ENCODE results near the gene SEC14L1. TPM values are rescaled to one million over a fixed set of nuclear protein-coding genes. Genes with fewer than 3 reads are reported as not detected.

SEC14L1 gene
- total RNA-seq, 2 experiments from 2014 or later = 68.1 to 68.5 TPM

- H3K4me3 Mint-ChIP-seq = no peak overlapping the region
- H3K36me3 Mint-ChIP-seq = peaks cover 3% of the 10 kb centered on the region
- peaks cover 9% of the 10 kb centered on the region for H3K4me1 Mint-ChIP-seq (ENCODE audit: low read depth)
- no peaks in the 10 kb centered on the region for H3K27me3 Mint-ChIP-seq
- no peak overlapping the region for H3K27ac Mint-ChIP-seq
- peaks cover 7% of the 10 kb centered on the region for H3K9me3 Mint-ChIP-seq
- no peak for DNase-seq
- ChIA-PET CTCF (no interaction called here), POLR2A (no interaction called here)
- intact Hi-C loops (cut with micrococcal nuclease) = no loop called here
Observed at GRCh38 chr17:77229786-77230435, 89.1 kb downstream of the SEC14L1 start.

GRCh38 chr17:77230436-77230830 is 89.7 kb downstream of the SEC14L1 start:
- H3K27ac Mint-ChIP-seq = no peak overlapping the region
- H3K27me3 Mint-ChIP-seq = no peaks in the 10 kb centered on the region
- no peak for DNase-seq
- CTCF ChIA-PET = no interaction called here
- no peak overlapping the region for H3K4me3 Mint-ChIP-seq
- peaks cover 2% of the 10 kb centered on the region for H3K9me3 Mint-ChIP-seq
- H3K4me1 Mint-ChIP-seq (ENCODE audit: low read depth) = peaks cover 14% of the 10 kb centered on the region
- no peaks in the 10 kb centered on the region for H3K36me3 Mint-ChIP-seq
- POLR2A ChIA-PET = no interaction called here
- intact Hi-C loops (cut with micrococcal nuclease) = no loop called here

GRCh38 chr17:77231076-77231871 is 90.5 kb downstream of the SEC14L1 start:
- Mint-ChIP-seq H3K27ac (no peak overlapping the region), H3K4me1 (ENCODE audit: low read depth) (peaks cover 16% of the 10 kb centered on the region), H3K9me3 (no peaks in the 10 kb centered on the region), H3K27me3 (no peaks in the 10 kb centered on the region), H3K4me3 (no peak overlapping the region), H3K36me3 (no peaks in the 10 kb centered on the region)
- CTCF ChIA-PET = no interaction called here
- intact Hi-C loops (cut with micrococcal nuclease) = no loop called here
- POLR2A ChIA-PET = no interaction called here
- no peak for DNase-seq

GRCh38 chr17:77233127-77233526 is 92.4 kb downstream of the SEC14L1 start:
- no peaks in the 10 kb centered on the region for H3K27me3 Mint-ChIP-seq
- POLR2A ChIA-PET = no interaction called here
- H3K27ac Mint-ChIP-seq = no peak overlapping the region
- H3K4me3 Mint-ChIP-seq = no peak overlapping the region
- H3K36me3 Mint-ChIP-seq = no peaks in the 10 kb centered on the region
- intact Hi-C loops (cut with micrococcal nuclease) = no loop called here
- DNase-seq = no peak
- H3K4me1 Mint-ChIP-seq (ENCODE audit: low read depth) = peaks cover 19% of the 10 kb centered on the region
- H3K9me3 Mint-ChIP-seq = peaks cover 3% of the 10 kb centered on the region
- CTCF ChIA-PET = no interaction called here

GRCh38 chr17:77233635-77234334 is 93.0 kb downstream of the SEC14L1 start:
- intact Hi-C loops (cut with micrococcal nuclease) = no loop called here
- peak overlapping the region; percentile 39 for H3K27ac Mint-ChIP-seq

GRCh38 chr17:77234695-77235094 is 93.9 kb downstream of the SEC14L1 start:
- ChIA-PET POLR2A (interaction anchor here (0.7 to 2.5 kb wide), 3 partner anchors 95 to 146 kb away, joined by 3 to 13 read pairs (median 3); partner anchors contain the start of gene SEC14L1), CTCF (interaction anchor here (1.1 to 3.0 kb wide), 3 partner anchors 146 to 367 kb away, joined by 4 to 15 read pairs (median 8); partner anchors contain the start of gene MGAT5B)
- H3K27me3 Mint-ChIP-seq = no peaks in the 10 kb centered on the region
- H3K4me1 Mint-ChIP-seq (ENCODE audit: low read depth) = peaks cover 19% of the 10 kb centered on the region
- no peak for DNase-seq
- no peaks in the 10 kb centered on the region for H3K36me3 Mint-ChIP-seq
- intact Hi-C loops (cut with micrococcal nuclease) = loop anchor here (1.0 kb wide), 1 partner anchor 94 kb away; the partner anchor contains the start of gene SEC14L1
- peaks cover 3% of the 10 kb centered on the region for H3K9me3 Mint-ChIP-seq
- peak overlapping the region; percentile 59 for H3K4me3 Mint-ChIP-seq
- H3K27ac Mint-ChIP-seq = peak overlapping the region; percentile 56

More at GRCh38 chr17:77233635-77234334, 93.0 kb downstream of the SEC14L1 start:
- peak; percentile 77 for DNase-seq
- POLR2A ChIA-PET = interaction anchor here (1.0 to 2.5 kb wide), 2 partner anchors 94 to 146 kb away, joined by 3 to 13 read pairs; partner anchors contain the start of gene SEC14L1
- no peaks in the 10 kb centered on the region for H3K27me3 Mint-ChIP-seq
- CTCF ChIA-PET = interaction anchor here (2.4 to 3.0 kb wide), 2 partner anchors 145 to 147 kb away, joined by 8 to 15 read pairs; no protein-coding TSS in a partner anchor
- no peaks in the 10 kb centered on the region for H3K36me3 Mint-ChIP-seq
- H3K4me1 Mint-ChIP-seq (ENCODE audit: low read depth) = peaks cover 19% of the 10 kb centered on the region
- H3K9me3 Mint-ChIP-seq = peaks cover 3% of the 10 kb centered on the region
- no peak overlapping the region for H3K4me3 Mint-ChIP-seq

GRCh38 chr17:77235370-77235941 is 94.7 kb downstream of the SEC14L1 start:
- peaks cover 3% of the 10 kb centered on the region for H3K9me3 Mint-ChIP-seq
- peak overlapping the region; percentile 59 for H3K4me3 Mint-ChIP-seq
- peak overlapping the region; percentile 66 for H3K27ac Mint-ChIP-seq
- peaks cover 19% of the 10 kb centered on the region for H3K4me1 Mint-ChIP-seq (ENCODE audit: low read depth)
- H3K36me3 Mint-ChIP-seq = no peaks in the 10 kb centered on the region
- ChIA-PET POLR2A (interaction anchor here (0.7 to 2.5 kb wide), 3 partner anchors 95 to 147 kb away, joined by 3 to 13 read pairs (median 4); partner anchors contain the start of gene SEC14L1), CTCF (interaction anchor here (0.7 to 3.0 kb wide), 7 partner anchors 107 to 367 kb away, joined by 3 to 15 read pairs (median 3); partner anchors contain the start of gene MGAT5B)
- peak; percentile 66 for DNase-seq
- no peaks in the 10 kb centered on the region for H3K27me3 Mint-ChIP-seq
- intact Hi-C loops (cut with micrococcal nuclease) = loop anchor here (1.0 kb wide), 1 partner anchor 95 kb away; the partner anchor contains the start of gene SEC14L1

- Mint-ChIP-seq H3K4me3 (no peak overlapping the region), H3K36me3 (no peaks in the 10 kb centered on the region), H3K27me3 (no peaks in the 10 kb centered on the region), H3K9me3 (peaks cover 3% of the 10 kb centered on the region), H3K4me1 (ENCODE audit: low read depth) (peaks cover 19% of the 10 kb centered on the region), H3K27ac (no peak overlapping the region)
- intact Hi-C loops (cut with micrococcal nuclease) = no loop called here
- ChIA-PET POLR2A (no interaction called here), CTCF (no interaction called here)
- no peak for DNase-seq
Observed at GRCh38 chr17:77237232-77238008, 96.7 kb downstream of the SEC14L1 start.

- H3K27me3 Mint-ChIP-seq = peaks cover under 1% of the 10 kb centered on the region
- DNase-seq = no peak
- peaks cover 3% of the 10 kb centered on the region for H3K9me3 Mint-ChIP-seq
- H3K27ac Mint-ChIP-seq = no peak overlapping the region
- ChIA-PET POLR2A (no interaction called here), CTCF (interaction anchor here (4.5 kb wide), 1 partner anchor 153 kb away, joined by 18 read pairs; no protein-coding TSS in a partner anchor)
- no peaks in the 10 kb centered on the region for H3K36me3 Mint-ChIP-seq
- H3K4me1 Mint-ChIP-seq (ENCODE audit: low read depth) = peaks cover 7% of the 10 kb centered on the region
- intact Hi-C loops (cut with micrococcal nuclease) = no loop called here
- no peak overlapping the region for H3K4me3 Mint-ChIP-seq
Observed at GRCh38 chr17:77240976-77241375, 100.2 kb downstream of the SEC14L1 start.

- no peak for DNase-seq
- ChIA-PET CTCF (interaction anchor here (4.5 kb wide), 1 partner anchor 155 kb away, joined by 18 read pairs; no protein-coding TSS in a partner anchor), POLR2A (no interaction called here)
- Mint-ChIP-seq H3K4me1 (ENCODE audit: low read depth) (peaks cover 5% of the 10 kb centered on the region), H3K27ac (no peak overlapping the region), H3K4me3 (no peak overlapping the region), H3K9me3 (peaks cover under 1% of the 10 kb centered on the region), H3K27me3 (peaks cover 1% of the 10 kb centered on the region), H3K36me3 (no peaks in the 10 kb centered on the region)
- intact Hi-C loops (cut with micrococcal nuclease) = no loop called here
Observed at GRCh38 chr17:77242118-77242851, 101.5 kb downstream of the SEC14L1 start.
